Measurements from ENCODE around the gene AGPAT3. TPM values are rescaled to one million over a fixed set of nuclear protein-coding genes. Genes with fewer than 3 reads are reported as not detected.

Gene AGPAT3
- total RNA-seq, 1 experiment from 2014 or later, result 58.3 TPM

DNA sequence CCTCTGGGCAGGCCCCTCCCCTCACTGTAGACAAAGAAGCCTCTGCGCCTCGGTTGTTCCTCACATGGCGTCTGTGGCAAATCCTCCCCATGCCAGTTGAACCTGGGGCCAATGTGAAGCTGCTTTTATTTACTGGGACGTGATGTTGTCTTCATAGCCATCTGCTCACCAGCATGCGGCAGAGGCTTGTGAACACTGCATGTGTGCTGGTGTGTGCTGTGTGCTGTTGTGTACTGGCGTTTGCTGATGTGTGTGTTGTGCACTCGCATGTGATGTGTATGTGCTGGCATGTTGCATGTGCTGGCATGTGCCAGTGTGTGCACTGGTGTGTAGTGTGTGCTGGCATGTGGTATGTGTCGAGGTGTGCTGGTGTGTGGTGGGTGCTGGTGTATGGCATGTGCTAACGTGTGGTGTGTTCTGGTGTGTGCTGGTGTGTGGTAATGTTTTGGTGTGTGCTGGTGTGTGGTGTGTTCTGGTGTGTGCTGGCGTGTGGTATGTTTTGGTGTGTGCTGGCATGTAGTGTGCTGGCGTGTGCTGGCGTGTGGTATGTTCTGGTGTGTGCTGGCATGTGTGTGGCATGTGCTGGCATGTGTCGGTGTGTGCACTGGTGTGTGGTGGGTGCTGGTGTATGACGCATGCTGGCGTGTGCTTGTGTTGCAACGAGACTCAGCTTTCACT is 109.9 kb downstream of the AGPAT3 start:
- Mint-ChIP-seq H3K27ac (ENCODE audit: low read depth, unreplicated experiment) (no peak overlapping the region), H3K36me3 (ENCODE audit: insufficient read depth, unreplicated experiment) (peaks cover 57% of the 10 kb centered on the region), H3K27me3 (ENCODE audit: insufficient read depth, unreplicated experiment) (no peaks in the 10 kb centered on the region), H3K4me1 (ENCODE audit: insufficient read depth, unreplicated experiment) (no peaks in the 10 kb centered on the region), H3K9me3 (ENCODE audit: unreplicated experiment) (no peaks in the 10 kb centered on the region), H3K4me3 (ENCODE audit: unreplicated experiment) (no peak overlapping the region)
- intact Hi-C loops (cut with micrococcal nuclease), result loop anchor here (1.0 kb wide), 1 partner anchor 164 kb away; no protein-coding TSS in a partner anchor
- CTCF ChIA-PET, result interaction anchor here (0.6 to 3.2 kb wide), 17 partner anchors 11 to 768 kb away, joined by 3 to 22 read pairs (median 4); partner anchors contain the start of gene RRP1
- DNase-seq (ENCODE audit: unreplicated experiment), result no peak
- TF ChIP-seq, protein P1, sequence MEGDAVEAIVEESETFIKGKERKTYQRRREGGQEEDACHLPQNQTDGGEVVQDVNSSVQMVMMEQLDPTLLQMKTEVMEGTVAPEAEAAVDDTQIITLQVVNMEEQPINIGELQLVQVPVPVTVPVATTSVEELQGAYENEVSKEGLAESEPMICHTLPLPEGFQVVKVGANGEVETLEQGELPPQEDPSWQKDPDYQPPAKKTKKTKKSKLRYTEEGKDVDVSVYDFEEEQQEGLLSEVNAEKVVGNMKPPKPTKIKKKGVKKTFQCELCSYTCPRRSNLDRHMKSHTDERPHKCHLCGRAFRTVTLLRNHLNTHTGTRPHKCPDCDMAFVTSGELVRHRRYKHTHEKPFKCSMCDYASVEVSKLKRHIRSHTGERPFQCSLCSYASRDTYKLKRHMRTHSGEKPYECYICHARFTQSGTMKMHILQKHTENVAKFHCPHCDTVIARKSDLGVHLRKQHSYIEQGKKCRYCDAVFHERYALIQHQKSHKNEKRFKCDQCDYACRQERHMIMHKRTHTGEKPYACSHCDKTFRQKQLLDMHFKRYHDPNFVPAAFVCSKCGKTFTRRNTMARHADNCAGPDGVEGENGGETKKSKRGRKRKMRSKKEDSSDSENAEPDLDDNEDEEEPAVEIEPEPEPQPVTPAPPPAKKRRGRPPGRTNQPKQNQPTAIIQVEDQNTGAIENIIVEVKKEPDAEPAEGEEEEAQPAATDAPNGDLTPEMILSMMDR (IDR thresholded peaks at IDR 0.05; ENCODE audit: unreplicated experiment), result no peak
- BruUV-seq (replicated peaks), result no TSS peak
- POLR2A ChIA-PET, result interaction anchor here (2.5 kb wide), 1 partner anchor 163 kb away, joined by 22 read pairs; no protein-coding TSS in a partner anchor

DNA sequence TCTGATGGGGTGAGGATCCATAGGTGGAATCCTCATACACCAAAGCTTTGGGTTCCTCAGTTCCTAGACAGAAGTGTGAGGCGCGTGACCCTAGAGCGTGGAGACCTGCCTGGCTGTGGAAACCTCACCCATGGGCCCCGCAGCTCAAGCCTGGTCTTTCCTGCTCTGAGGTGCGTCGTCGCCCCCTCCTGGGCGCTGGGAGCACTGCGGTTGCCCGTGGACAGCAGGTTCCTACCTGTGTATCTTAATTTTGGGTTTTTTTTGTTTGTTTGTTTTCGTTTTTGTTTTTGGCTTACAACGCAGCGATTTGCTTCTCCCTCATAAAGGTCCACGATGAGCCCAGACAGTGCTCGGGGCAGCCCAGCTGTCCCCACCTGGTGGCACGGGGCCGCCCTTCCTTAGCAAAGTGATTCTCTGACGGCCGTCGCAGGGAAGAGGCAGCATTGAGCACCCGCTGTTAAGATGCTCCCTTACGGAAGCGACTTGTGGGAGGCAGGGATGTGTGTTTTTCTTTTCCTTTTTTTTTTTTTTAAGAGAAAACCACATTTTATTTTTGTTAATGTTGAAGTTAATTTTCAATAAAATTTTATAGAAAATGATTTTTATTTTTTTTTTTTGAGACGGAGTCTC is 110.6 kb downstream of the AGPAT3 start:
- no peak overlapping the region for H3K4me3 Mint-ChIP-seq (ENCODE audit: unreplicated experiment)
- H3K9me3 Mint-ChIP-seq (ENCODE audit: unreplicated experiment), result no peaks in the 10 kb centered on the region
- intact Hi-C loops (cut with micrococcal nuclease), result loop anchor here (1.0 kb wide), 1 partner anchor 164 kb away; no protein-coding TSS in a partner anchor
- ChIA-PET POLR2A (interaction anchor here (0.7 to 2.5 kb wide), 3 partner anchors 13 to 186 kb away, joined by 3 to 22 read pairs (median 3); partner anchors contain the start of gene RRP1), CTCF (interaction anchor here (0.6 to 3.2 kb wide), 20 partner anchors 12 to 769 kb away, joined by 3 to 22 read pairs (median 4); partner anchors contain the start of gene RRP1)
- TF ChIP-seq, protein P1 (IDR thresholded peaks at IDR 0.05; ENCODE audit: unreplicated experiment), result peak; percentile 92
- peaks cover 51% of the 10 kb centered on the region for H3K36me3 Mint-ChIP-seq (ENCODE audit: insufficient read depth, unreplicated experiment)
- no TSS peak for BruUV-seq (replicated peaks)
- peak; percentile 63 for DNase-seq (ENCODE audit: unreplicated experiment)
- H3K27me3 Mint-ChIP-seq (ENCODE audit: insufficient read depth, unreplicated experiment), result no peaks in the 10 kb centered on the region
- no peaks in the 10 kb centered on the region for H3K4me1 Mint-ChIP-seq (ENCODE audit: insufficient read depth, unreplicated experiment)
- H3K27ac Mint-ChIP-seq (ENCODE audit: low read depth, unreplicated experiment), result no peak overlapping the region

DNA sequence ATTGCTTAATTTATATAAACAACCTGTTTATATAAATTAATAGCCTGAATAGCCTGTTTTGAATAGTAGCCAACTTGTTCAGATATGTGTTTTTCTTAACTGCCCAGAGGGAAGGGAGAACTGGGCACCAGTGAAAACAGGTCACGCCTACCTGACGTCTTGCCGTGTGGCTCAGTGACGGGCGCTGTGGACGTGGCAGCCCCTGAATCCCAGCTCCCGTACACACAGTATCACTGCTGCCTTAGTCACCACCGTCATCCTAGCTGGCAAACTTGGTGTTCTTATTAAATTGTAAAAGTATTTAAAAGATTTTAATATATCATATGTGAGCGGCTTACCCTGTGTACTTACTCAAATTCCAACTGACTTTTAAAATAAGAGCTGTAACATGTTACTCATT is 111.6 kb downstream of the AGPAT3 start:
- DNase-seq (ENCODE audit: unreplicated experiment), result no peak
- CTCF ChIA-PET, result interaction anchor here (0.8 to 3.2 kb wide), 8 partner anchors 16 to 323 kb away, joined by 3 to 22 read pairs (median 4); no protein-coding TSS in a partner anchor
- peaks cover 46% of the 10 kb centered on the region for H3K36me3 Mint-ChIP-seq (ENCODE audit: insufficient read depth, unreplicated experiment)
- no peak overlapping the region for H3K27ac Mint-ChIP-seq (ENCODE audit: low read depth, unreplicated experiment)
- intact Hi-C loops (cut with micrococcal nuclease), result no loop called here
- no peaks in the 10 kb centered on the region for H3K4me1 Mint-ChIP-seq (ENCODE audit: insufficient read depth, unreplicated experiment)
- H3K9me3 Mint-ChIP-seq (ENCODE audit: unreplicated experiment), result no peaks in the 10 kb centered on the region
- BruUV-seq (replicated peaks), result no TSS peak
- H3K27me3 Mint-ChIP-seq (ENCODE audit: insufficient read depth, unreplicated experiment), result no peaks in the 10 kb centered on the region
- POLR2A ChIA-PET, result interaction anchor here (0.9 to 2.5 kb wide), 3 partner anchors 113 to 188 kb away, joined by 3 to 22 read pairs (median 4); partner anchors contain the start of gene RRP1
- TF ChIP-seq, protein P1 (IDR thresholded peaks at IDR 0.05; ENCODE audit: unreplicated experiment), result no peak
- no peak overlapping the region for H3K4me3 Mint-ChIP-seq (ENCODE audit: unreplicated experiment)

DNA sequence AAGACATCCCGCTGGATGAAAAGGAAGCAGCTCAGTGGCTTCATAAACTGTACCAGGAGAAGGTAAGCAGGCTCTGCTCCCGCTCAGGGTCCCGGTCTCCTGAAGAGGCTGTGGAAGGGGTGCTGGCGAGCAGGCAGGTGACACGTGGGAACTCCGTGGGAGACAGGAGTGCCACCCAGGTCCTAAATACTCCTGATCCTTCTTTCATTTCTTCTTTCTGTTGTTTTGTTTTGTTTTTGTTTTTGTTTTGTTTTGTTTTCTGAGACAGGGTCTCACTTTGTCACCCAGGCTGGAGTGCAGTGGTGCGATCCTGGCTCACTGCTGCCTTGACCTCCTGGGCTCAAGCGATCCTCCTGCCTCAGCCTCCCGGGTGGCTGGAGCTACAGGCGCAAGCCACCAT is 113.0 kb downstream of the AGPAT3 start:
- TF ChIP-seq, protein P1 (IDR thresholded peaks at IDR 0.05; ENCODE audit: unreplicated experiment), result no peak
- Mint-ChIP-seq H3K27ac (ENCODE audit: low read depth, unreplicated experiment) (no peak overlapping the region), H3K4me1 (ENCODE audit: insufficient read depth, unreplicated experiment) (no peaks in the 10 kb centered on the region), H3K9me3 (ENCODE audit: unreplicated experiment) (no peaks in the 10 kb centered on the region), H3K4me3 (ENCODE audit: unreplicated experiment) (no peak overlapping the region), H3K36me3 (ENCODE audit: insufficient read depth, unreplicated experiment) (peaks cover 44% of the 10 kb centered on the region), H3K27me3 (ENCODE audit: insufficient read depth, unreplicated experiment) (no peaks in the 10 kb centered on the region)
- POLR2A ChIA-PET, result interaction anchor here (0.7 kb wide), 1 partner anchor 43 kb away, joined by 3 read pairs; no protein-coding TSS in a partner anchor
- CTCF ChIA-PET, result interaction anchor here (0.7 to 3.2 kb wide), 3 partner anchors 94 to 170 kb away, joined by 3 to 22 read pairs (median 3); no protein-coding TSS in a partner anchor
- no peak for DNase-seq (ENCODE audit: unreplicated experiment)
- BruUV-seq (replicated peaks), result no TSS peak
- intact Hi-C loops (cut with micrococcal nuclease), result no loop called here

All from MCF 10A (cell line).